CD4-positive, alpha-beta T cell treated with Interleukin-1 beta for 1 hour (primary cell): ENCODE results near the gene ATXN2.
"Not testable (repeated sequence)": the region's sequence is repeated elsewhere in the genome, so short reads cannot be mapped to it uniquely, and the experiment has no call there.

ENCODE experiments used
- DNase-seq, 2 donors: peaks; one replicate each; pipeline ENCODE4 v3.0.0-alpha.2; 2020 to 2022

Gene ATXN2

DNA sequence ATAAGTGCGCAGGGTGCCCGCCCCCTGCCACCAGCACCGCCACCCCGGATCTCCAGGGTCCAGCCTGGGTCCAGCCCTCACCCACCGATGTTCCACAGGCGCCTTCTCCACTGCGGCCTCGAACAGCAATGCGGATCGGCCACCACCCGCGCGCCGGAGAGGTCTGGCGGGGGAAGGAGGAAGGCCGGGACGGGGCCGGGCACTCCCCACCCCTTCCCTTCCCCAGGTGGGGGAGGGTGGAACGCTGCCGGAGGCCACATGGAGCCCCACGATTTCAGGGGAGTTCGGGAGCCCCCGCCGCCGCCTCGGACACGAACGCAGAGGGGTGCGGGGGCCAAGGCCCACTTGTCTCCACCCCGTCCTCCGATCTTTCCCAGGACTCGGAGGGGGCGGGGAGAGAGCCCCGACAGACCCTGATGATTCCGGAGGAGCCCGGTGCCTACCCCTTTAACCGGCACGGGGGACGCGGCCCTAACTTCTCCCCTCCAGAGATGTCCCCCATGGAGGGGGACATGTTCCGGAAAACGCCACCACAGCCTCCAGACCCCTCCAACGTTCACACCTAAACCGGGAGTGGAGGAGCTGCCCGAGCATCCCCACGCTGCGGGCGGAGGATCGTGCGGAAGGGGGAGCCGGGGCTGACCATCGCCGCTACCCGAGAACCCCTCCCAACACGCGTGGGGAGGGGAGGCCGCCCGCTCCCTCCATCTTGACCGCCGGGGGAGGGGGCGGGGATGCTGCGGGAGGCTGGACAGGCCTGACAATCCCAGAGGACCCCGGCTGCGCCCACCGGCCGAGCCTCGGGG lies 1.1 kb downstream of the ATXN2 start:
- peak; percentile 19 for DNase-seq

DNA sequence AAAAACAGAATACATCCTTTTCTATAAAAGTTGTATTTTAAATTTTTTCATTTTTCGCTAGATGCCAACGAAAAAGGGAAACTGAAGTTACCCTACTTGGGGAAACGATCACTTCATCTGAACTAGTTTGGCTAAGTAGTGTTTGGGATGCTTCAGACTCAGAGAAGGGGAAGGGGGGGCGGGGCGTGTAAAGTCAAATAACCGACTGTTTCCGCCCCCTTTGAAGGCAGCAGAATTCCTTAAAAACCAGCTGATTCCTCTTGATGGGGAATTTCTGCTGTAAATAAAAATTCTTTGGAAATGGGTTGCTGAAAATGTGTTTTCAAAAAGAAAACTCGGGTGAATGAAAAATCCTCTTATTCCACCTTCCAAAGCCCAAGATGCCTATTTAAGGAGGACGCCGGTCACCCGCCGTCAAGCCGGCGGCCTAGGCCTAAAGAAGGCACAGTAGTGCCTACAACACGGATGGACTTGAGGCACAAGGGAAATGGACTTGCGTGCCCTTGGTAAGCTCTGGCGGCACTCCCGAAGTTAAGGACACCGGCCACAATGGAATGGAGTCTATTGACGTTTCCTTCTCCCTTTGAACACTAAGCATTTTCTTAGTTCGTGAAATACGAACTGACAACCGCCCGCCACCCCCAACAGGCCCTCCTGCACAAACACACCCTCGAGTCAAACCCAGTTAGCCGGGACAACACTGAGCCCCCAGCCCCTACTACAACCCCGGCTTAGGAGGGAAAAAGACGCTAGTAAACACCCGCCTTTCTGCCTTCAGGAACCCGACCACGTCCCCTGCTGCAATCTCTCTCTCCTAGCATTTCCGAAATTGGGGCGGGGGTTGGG lies 1.9 kb downstream of the ATXN2 start:
- peak; percentile 7 to 27 for DNase-seq

DNA sequence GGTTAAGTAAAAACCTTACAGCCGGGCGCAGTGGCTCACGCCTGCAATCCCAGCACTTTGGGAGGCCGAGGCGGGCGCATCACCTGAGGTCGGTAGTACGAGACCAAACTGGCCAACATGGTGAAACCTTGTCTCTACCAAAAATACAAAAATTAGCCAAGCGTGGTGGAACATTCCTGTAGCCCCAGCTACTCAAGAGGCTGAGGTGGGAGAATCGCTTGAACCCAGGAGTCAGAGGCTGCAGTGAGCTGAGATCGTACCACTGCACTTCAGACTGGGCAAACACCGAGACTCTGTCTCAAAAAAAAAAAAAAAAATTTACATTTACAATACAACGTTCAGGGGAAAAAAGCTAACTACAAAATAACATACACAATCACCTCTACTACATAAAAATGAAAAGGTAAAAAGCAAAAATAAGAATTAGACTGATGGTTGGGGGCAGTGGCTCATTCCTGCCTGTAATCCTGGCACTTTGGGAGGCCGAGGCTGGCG lies 3.7 kb downstream of the ATXN2 start:
- DNase-seq, result not testable (repeated sequence)

DNA sequence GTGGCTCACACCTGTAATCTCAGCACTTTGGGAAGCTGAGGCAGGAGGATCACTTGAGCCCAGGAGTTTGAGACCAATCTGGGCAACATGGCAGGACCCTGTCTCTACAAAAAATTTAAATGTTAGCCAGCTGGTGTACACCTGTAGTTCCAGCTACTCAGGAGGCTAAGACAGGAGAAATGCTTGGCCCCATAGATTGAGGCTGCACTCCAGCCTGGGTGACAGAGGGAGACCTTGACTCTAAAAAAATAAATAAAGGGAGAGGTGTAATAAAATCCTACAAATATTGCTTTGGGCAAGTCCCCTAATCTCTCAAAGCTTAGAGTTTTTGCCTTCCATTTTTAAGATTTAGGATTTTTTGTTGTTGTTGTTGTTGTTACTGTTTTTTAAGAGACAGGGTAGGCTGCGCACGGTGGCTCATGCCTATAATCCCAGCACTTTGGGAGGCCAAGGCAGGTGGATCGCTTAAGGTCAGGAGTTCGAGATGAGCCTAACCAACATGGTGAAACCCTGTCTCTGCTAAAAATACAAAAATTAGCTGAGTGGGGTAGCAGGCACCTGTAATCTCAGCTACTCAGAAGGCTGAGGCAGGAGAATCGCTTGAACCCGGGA lies 7.6 kb downstream of the ATXN2 start:
- not testable (repeated sequence) for DNase-seq

DNA sequence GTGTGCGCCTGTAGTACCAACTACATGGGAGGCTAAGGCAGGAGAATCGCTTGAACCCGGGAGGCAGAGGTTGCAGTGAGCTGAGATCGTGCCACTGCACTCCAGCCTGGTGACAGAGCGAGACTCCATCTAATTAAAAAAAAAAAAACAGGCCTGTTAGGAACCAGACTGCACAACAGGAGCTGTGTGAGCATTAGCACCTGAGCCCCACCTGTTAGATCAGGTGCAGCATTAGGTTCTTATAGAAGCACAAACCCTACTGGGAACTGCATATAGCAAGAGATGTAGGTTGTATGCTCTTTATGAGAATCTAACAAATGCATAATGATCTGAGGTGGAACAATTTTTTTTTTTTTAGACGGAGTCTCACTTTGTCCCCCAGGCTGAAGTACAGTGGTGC lies 8.6 kb downstream of the ATXN2 start:
- no peak for DNase-seq

DNA sequence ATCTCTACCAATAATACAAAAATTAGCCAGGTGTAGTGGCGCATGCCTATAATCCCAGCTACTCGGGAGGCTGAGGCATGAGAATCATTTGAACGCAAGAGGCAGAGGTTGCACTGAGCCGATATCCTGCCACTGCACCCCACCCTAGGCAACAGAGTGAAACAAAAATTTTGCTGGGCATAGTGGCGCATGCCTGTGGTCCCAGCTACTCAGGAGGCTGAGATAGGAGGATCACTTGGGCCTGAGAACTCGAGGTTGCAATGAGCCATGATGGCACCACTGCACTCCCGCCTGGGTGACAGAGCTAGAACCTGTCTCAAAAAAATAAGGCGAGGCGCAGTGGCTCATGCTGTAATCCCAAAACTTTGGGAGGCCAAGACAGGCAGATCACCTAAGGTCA lies 9.5 kb downstream of the ATXN2 start:
- no peak for DNase-seq

DNA sequence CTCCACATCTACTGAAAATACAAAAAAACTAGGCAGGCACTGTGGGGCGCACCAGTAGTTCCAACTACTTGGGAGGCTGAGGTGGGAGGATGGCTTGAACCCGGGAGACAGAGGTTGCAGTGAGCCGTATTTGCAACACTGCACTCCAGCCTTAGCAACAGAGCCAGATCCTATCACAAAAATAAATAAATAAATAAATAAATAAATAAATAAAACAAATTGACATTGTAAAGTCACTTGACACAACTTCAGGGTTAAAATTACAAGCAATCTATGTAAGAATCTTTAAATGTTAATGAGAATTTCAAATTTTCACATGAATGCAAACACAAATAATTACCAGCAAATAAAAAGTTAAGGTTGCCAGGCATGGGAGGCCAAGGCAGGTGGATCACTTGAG lies 11.1 kb downstream of the ATXN2 start:
- no peak for DNase-seq

DNA sequence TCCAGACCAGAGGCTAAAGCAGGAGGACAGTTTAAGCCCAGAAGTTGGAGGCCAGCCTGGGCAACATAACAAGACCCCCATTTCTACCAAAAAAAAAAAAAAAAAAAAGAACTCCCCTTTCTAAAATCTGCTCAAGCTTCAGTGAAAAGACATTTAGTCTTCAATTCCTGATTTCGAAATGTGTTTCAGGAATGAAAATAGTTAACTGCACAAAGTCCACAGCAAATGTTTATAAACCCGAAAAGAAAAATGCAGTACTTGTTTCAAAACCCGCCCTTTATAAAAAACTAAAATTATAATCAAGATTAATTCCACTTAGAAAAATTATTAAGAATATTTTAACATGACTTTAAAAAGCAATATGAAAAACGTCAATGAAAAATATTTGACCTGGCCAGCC lies 12.1 kb downstream of the ATXN2 start:
- no peak for DNase-seq

DNA sequence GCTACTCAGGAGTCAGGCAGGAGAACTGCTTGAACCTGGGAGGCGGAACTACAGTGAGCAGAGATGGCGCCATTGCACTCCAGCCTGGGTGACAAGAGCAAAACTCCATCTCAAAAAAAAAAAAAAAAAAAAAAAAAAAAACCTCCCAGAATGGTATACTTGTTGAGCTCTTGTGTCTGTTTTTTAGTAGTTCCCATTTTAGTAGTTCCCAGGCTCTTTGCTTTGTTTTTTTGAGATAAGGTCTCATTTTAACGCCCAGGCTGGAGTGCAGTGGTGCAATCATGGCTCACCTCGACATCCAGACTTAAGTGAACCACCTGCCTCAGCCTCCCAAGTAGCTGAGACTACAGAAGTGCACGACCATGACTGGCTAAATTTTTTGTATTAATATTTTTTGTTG lies 13.4 kb downstream of the ATXN2 start:
- no peak for DNase-seq

DNA sequence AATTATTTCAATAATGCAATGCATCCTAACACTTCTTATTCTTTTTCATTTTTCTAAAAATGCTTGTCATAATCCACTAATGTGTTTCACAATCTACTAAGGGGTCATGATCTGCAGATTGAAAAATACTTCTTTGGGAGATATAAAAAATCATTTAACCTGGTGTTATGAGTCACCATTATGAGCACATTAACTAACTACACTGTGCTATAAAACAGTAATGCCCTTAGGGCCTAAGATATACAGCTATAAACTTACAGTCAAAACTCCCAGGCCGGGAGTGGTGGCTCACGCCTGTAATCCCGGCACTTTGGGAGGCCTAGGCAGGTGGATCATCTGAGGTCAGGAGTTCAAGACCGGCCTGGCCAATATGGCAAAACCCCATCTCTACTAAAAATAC lies 14.2 kb downstream of the ATXN2 start:
- DNase-seq, result no peak

DNA sequence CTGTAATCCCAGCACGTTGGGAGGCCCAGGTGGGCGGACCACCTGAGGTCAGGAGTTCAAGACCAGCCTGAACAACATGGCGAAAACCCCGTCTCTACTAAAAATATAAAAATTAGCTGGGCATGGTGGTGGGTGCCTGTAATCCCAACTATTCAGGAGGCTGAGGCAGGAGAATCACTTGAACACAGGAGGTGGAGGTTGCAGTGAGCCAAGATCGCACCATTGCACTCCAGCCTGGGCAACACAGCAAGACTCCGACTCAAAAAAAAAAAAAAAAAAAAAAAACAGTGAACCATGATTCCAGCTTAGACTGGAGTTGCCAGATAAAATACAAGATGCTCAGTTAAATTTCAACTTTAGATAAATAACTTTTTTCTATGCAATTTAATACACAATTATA lies 15.6 kb downstream of the ATXN2 start:
- not testable (repeated sequence) for DNase-seq

DNA sequence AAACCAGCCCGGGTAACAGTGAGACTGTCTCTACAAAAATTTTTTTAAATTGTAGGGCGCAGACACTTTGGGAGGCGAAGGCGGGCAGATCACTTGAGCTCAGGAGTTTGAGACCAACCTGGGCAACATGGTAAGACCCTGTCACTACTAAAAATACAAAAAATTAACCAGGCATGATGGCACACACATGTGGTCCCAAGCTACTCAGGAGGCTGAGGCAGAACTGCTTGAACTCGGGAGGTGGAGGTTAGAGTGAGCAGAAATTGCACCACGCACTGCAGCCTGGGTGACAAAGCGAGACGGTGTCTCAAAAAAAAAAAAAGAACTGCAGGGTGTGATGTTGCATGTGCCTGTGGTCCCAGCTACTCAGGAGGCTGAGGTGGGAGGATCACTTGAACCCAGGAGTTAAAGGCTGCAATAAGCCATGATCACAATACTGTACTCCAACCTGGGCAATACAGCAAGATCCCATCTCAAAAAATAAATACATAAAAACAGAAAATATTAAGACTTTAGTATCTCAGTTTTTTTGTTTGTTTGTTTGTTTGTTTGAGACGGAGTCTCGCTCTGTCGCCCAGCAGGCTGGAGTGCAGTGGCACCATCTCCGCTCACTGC lies 16.9 kb downstream of the ATXN2 start:
- no peak for DNase-seq

DNA sequence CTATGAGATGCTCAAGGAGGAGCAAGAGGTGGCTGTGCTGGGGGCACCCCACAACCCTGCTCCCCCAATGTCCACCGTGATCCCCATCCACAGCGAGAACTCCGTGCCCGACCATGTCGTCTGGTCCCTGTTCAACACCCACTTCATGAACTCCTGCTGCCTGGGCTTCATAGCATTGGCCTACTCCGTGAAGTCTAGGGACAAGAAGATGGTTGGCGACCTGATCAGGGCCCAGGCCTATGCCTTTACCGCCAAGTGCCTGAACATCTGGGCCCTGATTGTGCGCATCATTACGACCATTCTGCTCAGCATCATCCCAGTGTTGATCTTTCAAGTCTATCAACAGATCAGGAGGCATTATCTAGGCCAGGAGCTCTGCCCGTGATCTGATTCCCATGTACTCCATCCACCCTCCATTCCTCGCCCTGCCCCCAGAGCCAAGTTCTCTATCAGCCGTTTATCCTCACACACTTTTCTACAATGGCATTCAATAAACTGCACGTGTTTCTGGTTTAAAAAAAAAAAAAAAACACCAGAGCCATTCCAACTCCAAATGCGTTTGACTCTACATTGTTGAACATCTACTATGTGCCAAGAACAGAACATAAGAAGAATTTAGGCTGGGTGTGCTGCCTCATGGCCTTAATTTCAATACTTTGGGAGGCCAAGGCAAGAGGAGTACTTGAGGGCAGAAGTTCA lies 17.5 kb downstream of the ATXN2 start:
- no peak for DNase-seq

DNA sequence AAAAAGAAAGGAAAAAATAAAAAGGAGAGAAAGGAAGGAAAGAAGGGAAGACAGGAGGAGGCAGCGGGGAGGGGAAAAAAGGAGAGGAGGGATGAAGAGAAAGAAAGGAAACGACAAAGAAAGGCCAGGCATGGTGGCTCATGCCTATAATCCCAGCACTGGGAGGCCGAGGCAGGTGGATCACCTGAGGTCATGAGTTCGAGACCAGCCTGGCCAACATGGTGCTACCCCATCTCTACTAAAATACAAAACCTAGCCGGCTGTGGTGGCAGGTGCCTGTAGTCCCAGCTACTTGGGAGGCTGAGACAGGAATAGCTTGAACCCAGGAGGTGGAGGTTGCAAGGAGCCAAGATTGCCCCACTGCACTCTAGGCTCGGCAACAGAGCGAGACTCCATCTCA lies 18.4 kb downstream of the ATXN2 start:
- DNase-seq, result no peak

DNA sequence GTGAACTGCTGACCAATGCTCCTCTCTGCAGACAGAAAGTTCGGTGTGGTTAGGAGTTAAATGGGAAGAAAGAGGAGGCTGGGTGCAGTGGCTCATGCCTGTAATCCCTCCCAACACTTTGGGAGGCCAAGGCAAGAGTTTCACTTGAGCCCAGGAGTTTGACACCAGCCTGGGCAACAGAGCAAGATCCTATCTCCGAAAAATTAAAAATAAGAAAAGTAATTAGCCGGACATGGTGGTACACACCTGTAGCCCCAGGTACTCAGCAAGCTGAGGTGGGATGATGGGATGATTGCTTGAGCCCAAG lies 19.0 kb downstream of the ATXN2 start:
- DNase-seq, result no peak

DNA sequence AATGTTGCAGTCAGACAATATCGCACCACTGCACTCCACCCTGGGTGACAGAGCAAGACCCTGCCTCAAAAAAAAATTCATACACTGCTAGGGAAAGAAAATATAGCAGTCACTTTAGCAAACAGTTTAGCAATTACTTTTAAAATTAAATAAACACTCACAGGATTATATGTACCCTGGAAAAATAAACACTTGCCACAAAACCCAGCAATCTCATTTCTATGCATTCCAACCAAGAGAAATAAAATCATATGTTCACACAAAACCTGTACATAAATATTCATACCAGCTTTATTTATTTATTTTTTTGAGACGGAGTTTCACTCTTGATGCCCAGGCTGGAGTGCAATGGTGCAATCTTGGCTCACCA lies 20.2 kb downstream of the ATXN2 start:
- DNase-seq, result no peak

DNA sequence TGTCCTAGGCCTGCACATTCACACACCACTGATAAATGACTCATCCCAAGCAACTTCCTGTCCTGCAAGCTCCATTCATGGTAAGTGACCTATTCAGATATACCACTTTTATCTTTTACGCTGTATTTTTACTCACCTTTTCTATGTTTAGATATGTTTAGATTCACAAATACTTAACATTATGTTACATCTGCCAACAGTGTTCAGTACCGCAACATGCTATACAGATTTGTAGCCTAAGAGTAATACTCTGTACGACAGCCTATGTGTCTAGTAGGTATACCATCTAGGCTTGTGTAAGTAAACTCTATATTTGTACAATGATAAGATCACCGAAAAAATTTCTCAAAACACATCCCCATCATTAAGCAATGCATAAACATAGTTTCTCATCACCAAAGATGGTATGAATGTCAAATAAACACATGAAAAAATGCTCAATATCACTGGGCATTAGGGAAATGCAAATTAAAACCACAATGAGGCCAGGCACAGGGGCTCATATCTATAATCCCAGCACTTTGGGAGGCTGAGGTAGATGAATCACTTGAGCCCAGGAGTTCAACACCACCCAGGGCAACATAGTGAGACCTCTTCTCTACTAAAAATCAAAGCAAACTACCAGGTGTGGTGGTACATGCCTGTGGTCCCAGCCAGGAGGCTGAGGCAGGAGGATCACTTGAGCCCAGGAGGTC lies 20.7 kb downstream of the ATXN2 start:
- DNase-seq, result no peak

DNA sequence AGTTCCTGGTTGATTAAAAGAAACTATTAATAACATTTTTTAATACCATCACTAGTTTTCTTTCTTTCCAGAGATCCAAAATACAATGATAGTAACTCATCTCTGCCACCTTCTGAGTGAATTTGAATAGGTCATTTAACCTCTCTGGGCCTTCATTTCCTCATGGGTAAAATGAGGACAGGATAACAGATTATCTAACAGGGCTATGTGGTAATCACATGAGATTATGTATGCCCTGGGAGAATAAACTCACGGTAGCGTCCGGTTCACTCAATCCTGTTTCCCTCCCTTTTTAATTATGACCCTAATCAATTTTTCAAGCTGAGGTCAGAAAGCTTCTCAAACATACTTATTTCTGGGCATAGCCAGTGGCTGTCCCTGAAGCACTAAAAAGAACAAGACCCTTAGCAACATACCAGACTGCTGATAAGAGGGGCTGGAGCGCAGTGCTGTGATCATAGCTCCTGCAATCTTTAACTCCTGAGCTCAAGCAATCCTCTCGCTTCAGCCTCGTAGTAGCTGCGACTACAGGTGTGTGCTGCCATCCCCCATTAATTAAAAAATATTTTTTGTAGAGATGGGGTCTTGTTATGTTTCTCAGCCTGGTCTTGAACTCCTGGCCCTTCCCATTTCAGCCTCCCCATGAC lies 24.2 kb downstream of the ATXN2 start:
- DNase-seq, result no peak

DNA sequence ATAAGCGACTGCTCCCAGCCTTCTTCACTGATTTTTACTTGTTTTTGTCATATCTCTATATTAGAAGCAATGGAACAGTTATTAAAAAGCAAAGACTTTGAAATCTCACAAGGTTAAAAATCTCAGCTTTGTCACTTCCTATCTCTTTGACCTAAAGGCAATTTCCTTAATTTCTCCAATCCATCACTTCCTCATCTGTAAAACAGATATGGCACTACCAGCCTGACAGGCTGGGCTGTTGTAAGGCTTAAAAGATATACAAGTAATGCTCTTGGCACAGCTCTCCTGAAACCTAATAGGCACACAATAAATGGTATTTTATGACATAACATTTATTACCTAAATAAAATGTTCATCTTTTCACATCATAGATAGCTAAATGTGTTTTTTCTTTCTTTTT lies 25.6 kb downstream of the ATXN2 start:
- no peak for DNase-seq

DNA sequence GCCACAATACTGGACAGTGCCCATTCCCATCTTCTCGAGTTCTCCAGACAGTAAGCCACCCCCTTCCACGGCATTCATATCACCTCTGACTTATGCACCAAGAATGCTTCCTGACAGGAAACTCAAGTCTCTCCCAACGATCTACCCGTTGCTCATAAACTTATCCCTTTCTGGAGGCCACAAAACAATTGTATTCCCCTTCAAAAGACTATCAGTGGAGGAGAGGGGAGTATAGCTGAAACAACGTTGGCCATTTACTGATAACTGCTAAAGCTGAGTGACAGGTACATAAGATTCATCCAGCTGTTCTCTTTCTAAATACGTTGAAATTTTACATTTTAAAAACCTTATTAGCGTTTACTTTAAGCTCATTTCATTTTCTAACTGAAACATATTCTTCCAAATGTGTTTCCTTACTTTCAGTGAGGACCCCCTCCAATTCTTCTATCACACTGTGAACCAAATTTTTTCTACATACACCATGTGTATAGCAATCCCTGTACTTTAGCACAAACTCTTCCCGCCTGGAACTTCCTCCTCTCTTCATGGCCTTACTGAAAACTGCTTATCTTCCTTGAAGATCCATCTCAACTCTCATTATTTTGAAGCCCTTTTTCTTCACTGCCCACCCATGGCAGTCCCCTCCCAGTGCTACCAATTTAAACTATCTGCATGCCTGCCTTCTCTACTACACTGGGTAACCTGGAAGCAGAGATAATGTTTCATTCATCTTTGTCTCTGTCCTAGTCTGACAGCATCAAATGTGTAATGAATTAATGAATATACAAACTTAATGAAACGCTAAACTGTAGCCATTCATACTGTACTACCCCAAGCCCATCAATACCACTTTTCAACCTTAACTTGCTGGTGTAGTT lies 28.8 kb downstream of the ATXN2 start:
- DNase-seq, result no peak
